ENCODE data around the gene RPL27A. TPM values are rescaled to one million over a fixed set of nuclear protein-coding genes. Genes with fewer than 3 reads are reported as not detected.

RPL27A gene
- polyA plus RNA-seq, 1 of the 3 experiments (the other 2 are of a cell fraction) = 1,162 TPM

DNA sequence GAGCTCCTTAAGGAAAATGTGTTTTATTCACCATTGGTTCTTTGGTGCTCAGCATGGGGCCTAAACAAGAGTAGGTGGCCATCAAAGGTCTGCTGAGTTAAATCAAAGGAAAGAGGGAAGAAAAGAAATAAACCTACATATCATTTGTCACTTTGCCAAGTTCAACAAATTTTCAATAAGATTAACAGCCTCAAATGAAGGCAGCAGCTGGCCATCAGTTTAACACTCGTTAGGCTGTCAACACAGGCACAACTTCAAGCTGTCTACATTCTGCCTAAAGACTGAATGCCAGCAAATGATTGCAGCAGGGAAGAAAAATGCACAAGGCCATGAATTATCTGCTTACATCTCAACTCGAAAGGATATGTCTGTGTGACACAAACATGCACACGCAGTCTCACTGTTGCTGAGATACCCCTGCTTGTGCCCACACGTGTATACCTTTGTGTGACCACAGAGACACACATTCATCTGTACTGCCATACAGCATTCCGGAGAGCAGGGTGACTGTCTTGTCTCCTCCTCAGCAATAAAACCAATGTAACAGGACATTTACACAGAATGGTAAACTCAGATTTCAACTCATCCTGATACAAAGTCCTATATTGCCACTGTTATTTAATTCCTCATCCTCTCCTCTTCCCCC lies 40.3 kb upstream of the RPL27A start:
- Histone ChIP-seq H3K36me3 (replicated peaks in 1 of 2; ENCODE audit: control insufficient read depth in 1 of 2, insufficient read depth in 2 of 2, low read length in 1 of 2) (peaks cover 9 to 46% of the 10 kb centered on the region in 2 experiments), H3K4me2 (no peak overlapping the region), H3K9ac (no peak overlapping the region), H3K9me3 (no peaks in the 10 kb centered on the region), H3K27me3 (ENCODE audit: insufficient read depth) (no peaks in the 10 kb centered on the region), H3F3A (replicated peaks; ENCODE audit: insufficient read depth) (no peaks in the 10 kb centered on the region), H3K4me1 (ENCODE audit: control insufficient read depth in 1 of 2, insufficient read depth in 2 of 2, low read depth in 1 of 2, low read length in 1 of 2) (no peaks in the 10 kb centered on the region; a peak in 1 of 4 replicates), H3K4me3 (ENCODE audit: low read depth in 2 of 2, low read length in 1 of 2) (no peak overlapping the region), H3K27ac (ENCODE audit: low read depth in 2 of 2, low read length in 1 of 2) (no peak overlapping the region), H2AFZ (ENCODE audit: low read depth) (no peak overlapping the region), H3K9me2 (no peaks in the 10 kb centered on the region), H3K79me2 (ENCODE audit: insufficient read depth) (no peaks in the 10 kb centered on the region), H4K20me1 (ENCODE audit: insufficient read depth) (no peaks in the 10 kb centered on the region)
- ChIA-PET POLR2A (no interaction called here), CTCF (no interaction called here)
- no peak for TF ChIP-seq JUND (IDR thresholded peaks at IDR 0.05)
- TF ChIP-seq SMC3 (IDR thresholded peaks at IDR 0.05; ENCODE audit: low read depth, low read length) = no peak
- TF ChIP-seq RXRA (IDR thresholded peaks at IDR 0.05; ENCODE audit: borderline replicate concordance, low read depth) = no peak
- no peak for TF ChIP-seq SIN3A (IDR thresholded peaks at IDR 0.05; ENCODE audit: borderline replicate concordance, low read depth, low read length)
- no peak for TF ChIP-seq FOSL2 (IDR thresholded peaks at IDR 0.05; ENCODE audit: borderline replicate concordance, low read depth)
- no peak for TF ChIP-seq YY1 (IDR thresholded peaks at IDR 0.05; ENCODE audit: low read depth)
- TF ChIP-seq FOXJ3 (CRISPR knock-in tag; IDR thresholded peaks at IDR 0.05) = no peak
- TF ChIP-seq MEF2A (IDR thresholded peaks at IDR 0.05; ENCODE audit: borderline replicate concordance, low read depth) = no peak
- no peak for TF ChIP-seq ZBTB33 (IDR thresholded peaks at IDR 0.05; ENCODE audit: borderline replicate concordance, low read depth)
- no peak for TF ChIP-seq GATA2 (CRISPR knock-in tag; IDR thresholded peaks at IDR 0.05)
- no peak for TF ChIP-seq NFIC (IDR thresholded peaks at IDR 0.05; ENCODE audit: borderline replicate concordance)
- TF ChIP-seq CTCF (IDR thresholded peaks at IDR 0.05) = no peak
- TF ChIP-seq, protein P1, sequence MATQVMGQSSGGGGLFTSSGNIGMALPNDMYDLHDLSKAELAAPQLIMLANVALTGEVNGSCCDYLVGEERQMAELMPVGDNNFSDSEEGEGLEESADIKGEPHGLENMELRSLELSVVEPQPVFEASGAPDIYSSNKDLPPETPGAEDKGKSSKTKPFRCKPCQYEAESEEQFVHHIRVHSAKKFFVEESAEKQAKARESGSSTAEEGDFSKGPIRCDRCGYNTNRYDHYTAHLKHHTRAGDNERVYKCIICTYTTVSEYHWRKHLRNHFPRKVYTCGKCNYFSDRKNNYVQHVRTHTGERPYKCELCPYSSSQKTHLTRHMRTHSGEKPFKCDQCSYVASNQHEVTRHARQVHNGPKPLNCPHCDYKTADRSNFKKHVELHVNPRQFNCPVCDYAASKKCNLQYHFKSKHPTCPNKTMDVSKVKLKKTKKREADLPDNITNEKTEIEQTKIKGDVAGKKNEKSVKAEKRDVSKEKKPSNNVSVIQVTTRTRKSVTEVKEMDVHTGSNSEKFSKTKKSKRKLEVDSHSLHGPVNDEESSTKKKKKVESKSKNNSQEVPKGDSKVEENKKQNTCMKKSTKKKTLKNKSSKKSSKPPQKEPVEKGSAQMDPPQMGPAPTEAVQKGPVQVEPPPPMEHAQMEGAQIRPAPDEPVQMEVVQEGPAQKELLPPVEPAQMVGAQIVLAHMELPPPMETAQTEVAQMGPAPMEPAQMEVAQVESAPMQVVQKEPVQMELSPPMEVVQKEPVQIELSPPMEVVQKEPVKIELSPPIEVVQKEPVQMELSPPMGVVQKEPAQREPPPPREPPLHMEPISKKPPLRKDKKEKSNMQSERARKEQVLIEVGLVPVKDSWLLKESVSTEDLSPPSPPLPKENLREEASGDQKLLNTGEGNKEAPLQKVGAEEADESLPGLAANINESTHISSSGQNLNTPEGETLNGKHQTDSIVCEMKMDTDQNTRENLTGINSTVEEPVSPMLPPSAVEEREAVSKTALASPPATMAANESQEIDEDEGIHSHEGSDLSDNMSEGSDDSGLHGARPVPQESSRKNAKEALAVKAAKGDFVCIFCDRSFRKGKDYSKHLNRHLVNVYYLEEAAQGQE (IDR thresholded peaks at IDR 0.05; ENCODE audit: low read depth, low read length) = no peak
- no peak for TF ChIP-seq GABPA (IDR thresholded peaks at IDR 0.05; ENCODE audit: low read depth)
- TF ChIP-seq TCF12 (IDR thresholded peaks at IDR 0.05) = no peak
- TF ChIP-seq RCOR1 (IDR thresholded peaks at IDR 0.05; ENCODE audit: low read length) = no peak
- TF ChIP-seq MAX (IDR thresholded peaks at IDR 0.05; ENCODE audit: low read depth) = no peak
- no peak for DNase-seq
- 91% methylated on average over 5 of the region's 5 CpGs for WGBS (ENCODE audit: low lambda C conversion rate)
